Spleen (tissue), 7 donors: ENCODE data around the gene ANKRD11.

Experiments
- POLR2AphosphoS5 ChIP-seq, 3 donors: sonication (generic); formaldehyde crosslinking; IDR thresholded peaks; one replicate each; pipeline ENCODE4 v1.5.1; 2017; ENCODE audit warnings: antibody characterized with exemption in 3 of 3
- TF ChIP-seq, protein P1 (sequence below), 11 experiments: fragments of 200-600 bp in 7 of 11; fragments of 450-650 bp in 4 of 11; sonication (generic) in 4 of 11; IDR thresholded peaks in 8 of 11; conservative IDR thresholded peaks in 3 of 11; 1 replicate in 7 of 11; 2 replicates in 4 of 11; pipeline versions ENCODE4 v1.4.0 to v1.8.0; 2016 to 2021; ENCODE audit warnings: antibody characterized with exemption in 11 of 11, inconsistent platforms in 4 of 11, mild to moderate bottlenecking in 1 of 11
- donor health status: DM: no; HTN: no; CAD: no; lungs with moderate emphysema.
- donor health status: DM: no; HTN: no; CAD: no.
- donor health status: DM: no; HTN: no; CAD: no.

DNA sequence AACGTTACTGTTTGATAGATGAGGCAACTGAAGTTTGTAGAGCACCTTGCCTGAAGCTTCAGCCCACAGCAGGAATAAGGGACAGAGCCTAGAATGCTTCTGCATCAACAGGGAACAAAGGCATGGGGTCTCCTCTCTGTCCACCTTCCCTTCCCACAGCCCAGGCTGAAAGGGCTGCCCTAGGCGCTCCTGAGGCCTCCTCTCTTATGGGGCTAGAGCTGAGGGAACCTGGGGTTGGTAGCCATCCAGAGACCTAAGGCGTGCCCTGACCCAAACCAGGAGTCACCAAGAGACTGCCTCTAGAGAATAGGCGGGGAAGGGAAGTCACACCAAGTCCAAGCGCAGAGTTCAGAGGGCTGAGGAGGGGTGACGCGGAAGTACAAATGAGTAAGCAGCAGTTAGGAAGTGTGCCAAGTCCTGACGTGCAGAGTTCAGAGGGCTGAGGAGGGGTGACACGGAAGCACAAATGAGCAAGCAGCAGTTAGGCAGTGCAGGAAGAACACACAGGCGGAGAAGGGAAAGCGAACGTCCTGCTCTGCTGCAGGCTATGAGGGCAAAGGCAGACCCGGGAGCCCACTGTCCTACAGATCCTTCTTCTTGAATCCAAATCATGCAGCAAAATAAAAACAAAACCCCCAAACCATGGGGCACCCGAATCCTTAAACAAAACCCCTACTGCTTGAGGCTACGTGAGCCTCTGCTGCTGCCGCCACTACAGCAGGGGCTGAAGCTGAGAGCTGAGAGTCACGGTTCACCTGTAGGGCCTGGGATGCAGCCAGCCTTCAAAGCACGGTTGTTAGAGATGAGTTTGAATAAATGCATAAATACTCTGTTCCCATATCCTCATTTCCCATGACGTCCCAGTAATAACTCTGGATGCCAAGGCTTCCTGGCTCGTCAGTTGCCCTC is 15.1 kb upstream of the ANKRD11 start:
- TF ChIP-seq, protein P1, sequence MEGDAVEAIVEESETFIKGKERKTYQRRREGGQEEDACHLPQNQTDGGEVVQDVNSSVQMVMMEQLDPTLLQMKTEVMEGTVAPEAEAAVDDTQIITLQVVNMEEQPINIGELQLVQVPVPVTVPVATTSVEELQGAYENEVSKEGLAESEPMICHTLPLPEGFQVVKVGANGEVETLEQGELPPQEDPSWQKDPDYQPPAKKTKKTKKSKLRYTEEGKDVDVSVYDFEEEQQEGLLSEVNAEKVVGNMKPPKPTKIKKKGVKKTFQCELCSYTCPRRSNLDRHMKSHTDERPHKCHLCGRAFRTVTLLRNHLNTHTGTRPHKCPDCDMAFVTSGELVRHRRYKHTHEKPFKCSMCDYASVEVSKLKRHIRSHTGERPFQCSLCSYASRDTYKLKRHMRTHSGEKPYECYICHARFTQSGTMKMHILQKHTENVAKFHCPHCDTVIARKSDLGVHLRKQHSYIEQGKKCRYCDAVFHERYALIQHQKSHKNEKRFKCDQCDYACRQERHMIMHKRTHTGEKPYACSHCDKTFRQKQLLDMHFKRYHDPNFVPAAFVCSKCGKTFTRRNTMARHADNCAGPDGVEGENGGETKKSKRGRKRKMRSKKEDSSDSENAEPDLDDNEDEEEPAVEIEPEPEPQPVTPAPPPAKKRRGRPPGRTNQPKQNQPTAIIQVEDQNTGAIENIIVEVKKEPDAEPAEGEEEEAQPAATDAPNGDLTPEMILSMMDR (IDR thresholded peaks at IDR 0.05 in 8 of 11, conservative IDR thresholded peaks at IDR 0.05 in 3 of 11): no peak
- TF ChIP-seq POLR2AphosphoS5 (IDR thresholded peaks at IDR 0.05): peak; percentile 63 to 97 (median 90)
